Measurements from ENCODE around the gene EFNA4.

DNA sequence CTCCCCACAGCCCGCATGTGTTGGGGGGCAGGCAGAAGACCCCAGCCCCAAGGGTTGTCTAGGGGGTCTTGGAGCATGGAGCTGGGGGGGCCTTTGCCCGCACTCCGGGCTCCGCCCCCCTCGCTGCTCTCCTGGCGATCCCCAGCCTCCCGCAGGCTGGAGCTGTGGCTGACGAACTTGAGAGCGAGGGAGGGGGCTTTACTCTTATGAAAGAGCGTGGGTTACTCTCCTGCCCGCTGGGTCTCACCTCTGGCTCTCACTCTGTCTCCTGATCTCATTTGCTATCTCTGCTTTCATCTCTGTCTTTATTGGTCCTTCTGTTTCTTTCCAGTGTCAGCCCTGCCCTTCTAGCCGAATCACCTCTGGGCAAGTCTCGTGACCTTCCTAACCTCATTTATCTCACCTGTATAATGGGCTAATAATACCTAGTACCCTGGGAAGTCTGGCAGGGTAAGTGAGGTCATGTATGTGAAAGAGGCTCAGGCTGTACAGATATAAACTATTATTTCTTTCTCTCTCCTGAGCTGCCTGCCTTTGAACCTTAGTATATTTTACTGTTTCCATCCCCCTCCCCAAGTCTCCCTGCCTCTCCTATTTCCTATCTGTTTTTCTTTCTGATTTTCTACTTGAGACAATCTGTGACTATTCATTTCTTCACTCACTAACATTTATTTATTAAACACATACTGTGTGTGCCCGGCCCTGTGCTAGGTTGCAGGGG lies 731 bp downstream of the EFNA4 start:
- TF ChIP-seq, protein P1, sequence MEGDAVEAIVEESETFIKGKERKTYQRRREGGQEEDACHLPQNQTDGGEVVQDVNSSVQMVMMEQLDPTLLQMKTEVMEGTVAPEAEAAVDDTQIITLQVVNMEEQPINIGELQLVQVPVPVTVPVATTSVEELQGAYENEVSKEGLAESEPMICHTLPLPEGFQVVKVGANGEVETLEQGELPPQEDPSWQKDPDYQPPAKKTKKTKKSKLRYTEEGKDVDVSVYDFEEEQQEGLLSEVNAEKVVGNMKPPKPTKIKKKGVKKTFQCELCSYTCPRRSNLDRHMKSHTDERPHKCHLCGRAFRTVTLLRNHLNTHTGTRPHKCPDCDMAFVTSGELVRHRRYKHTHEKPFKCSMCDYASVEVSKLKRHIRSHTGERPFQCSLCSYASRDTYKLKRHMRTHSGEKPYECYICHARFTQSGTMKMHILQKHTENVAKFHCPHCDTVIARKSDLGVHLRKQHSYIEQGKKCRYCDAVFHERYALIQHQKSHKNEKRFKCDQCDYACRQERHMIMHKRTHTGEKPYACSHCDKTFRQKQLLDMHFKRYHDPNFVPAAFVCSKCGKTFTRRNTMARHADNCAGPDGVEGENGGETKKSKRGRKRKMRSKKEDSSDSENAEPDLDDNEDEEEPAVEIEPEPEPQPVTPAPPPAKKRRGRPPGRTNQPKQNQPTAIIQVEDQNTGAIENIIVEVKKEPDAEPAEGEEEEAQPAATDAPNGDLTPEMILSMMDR (IDR thresholded peaks at IDR 0.05), result no peak
- TF ChIP-seq POLR2AphosphoS5 (IDR thresholded peaks at IDR 0.05) (no peak), EP300 (IDR thresholded peaks at IDR 0.05) (no peak)

All from suprapubic skin (tissue), 4 donors.